B cell (primary cell): ENCODE results near the gene INTS7. TPM values are rescaled to one million over a fixed set of nuclear protein-coding genes. Genes with fewer than 3 reads are reported as not detected.

Experiments used
- ATAC-seq: fragments of 200-7000 bp; cut with Tn5 transposase; one replicate; pipeline ENCODE4 v1.10.0; 2021; ENCODE audit warnings: low read depth, mild to moderate bottlenecking, moderate number of reproducible peaks, moderate library complexity
- CTCF ChIA-PET: fragments of 350-600 bp; sonication (Branson Sonifier 250); formaldehyde crosslinking; loops from one replicate; lab custom pipeline; 2021; ENCODE audit warnings: antibody characterized with exemption, inconsistent platforms; lab: Charles Lee
- POLR2A ChIA-PET: fragments of 350-600 bp; sonication (Branson Sonifier 250); formaldehyde crosslinking; loops from one replicate; lab custom pipeline; 2021; ENCODE audit warnings: antibody characterized with exemption; lab: Charles Lee
- DNase-seq: peaks from one replicate; pipeline ENCODE4 v3.0.0; 2013
- H2AFZ ChIP-seq: 2 replicates; pipeline ENCODE4 v1.6.1; 2012; ENCODE audit warnings: mild to moderate bottlenecking, low read depth, low read length; ENCODE audit not compliant: insufficient read depth, poor library complexity, severe bottlenecking
- H3K27ac ChIP-seq, 2 donors: 1 replicate in 1 of 2; 2 replicates in 1 of 2; pipeline ENCODE4 v1.5.1; 2012 to 2013; ENCODE audit warnings: low read length in 2 of 2, mild to moderate bottlenecking in 2 of 2, moderate library complexity in 1 of 2
- H3K27me3 ChIP-seq, 4 experiments: fragments of 200-600 bp in 1 of 4; sonication (generic) in 1 of 4; replicated peaks in 1 of 4; 1 replicate in 2 of 4; 2 replicates in 2 of 4; pipeline versions ENCODE4 v1.6.1 to v1.7.0; 2013 to 2016; ENCODE audit warnings: low read length in 3 of 4, mild to moderate bottlenecking in 2 of 4, mixed read lengths in 1 of 4, moderate library complexity in 1 of 4; ENCODE audit not compliant: insufficient read depth in 4 of 4, control insufficient read depth in 3 of 4; ENCODE audit errors: control extremely low read depth in 1 of 4
- H3K36me3 ChIP-seq, 2 experiments: replicated peaks in 1 of 2; 1 replicate in 1 of 2; 2 replicates in 1 of 2; pipeline versions ENCODE4 v1.6.1 to v1.7.1; 2013; ENCODE audit warnings: low read length in 1 of 2; ENCODE audit not compliant: insufficient read depth in 2 of 2, control insufficient read depth in 1 of 2; ENCODE audit errors: control extremely low read depth in 1 of 2, extremely low read depth in 1 of 2
- H3K4me1 ChIP-seq, 2 donors: fragments of 200-600 bp in 1 of 2; sonication (generic) in 1 of 2; 1 replicate in 1 of 2; 2 replicates in 1 of 2; pipeline versions ENCODE4 v1.5.1 to v1.6.1; 2013 to 2017; ENCODE audit warnings: low read length in 2 of 2; ENCODE audit not compliant: control insufficient read depth in 2 of 2, insufficient read depth in 2 of 2
- H3K4me2 ChIP-seq: replicated peaks from 2 replicates; pipeline ENCODE3; 2012; ENCODE audit warnings: mild to moderate bottlenecking, low read depth, low read length; ENCODE audit not compliant: poor library complexity, severe bottlenecking
- H3K4me3 ChIP-seq, 5 experiments: fragments of 200-600 bp in 1 of 5; sonication (generic) in 1 of 5; 1 replicate in 3 of 5; 2 replicates in 2 of 5; pipeline versions ENCODE4 v1.5.1 to v1.7.0; 2011 to 2016; ENCODE audit warnings: low read length in 4 of 5, mild to moderate bottlenecking in 4 of 5, low read depth in 2 of 5, control low read depth in 1 of 5, moderate library complexity in 1 of 5; ENCODE audit not compliant: insufficient read depth in 1 of 5; ENCODE audit errors: control extremely low read depth in 1 of 5, extremely low read depth in 1 of 5
- H3K79me2 ChIP-seq: fragments of 200-600 bp; sonication (generic); one replicate; pipeline ENCODE4 v1.6.0; 2016; ENCODE audit warnings: low read length; ENCODE audit not compliant: control insufficient read depth, insufficient read depth
- H3K9ac ChIP-seq: fragments of 200-600 bp; sonication (generic); 2 replicates; pipeline ENCODE4 v1.6.1; 2017; ENCODE audit warnings: mild to moderate bottlenecking, low read length, moderate library complexity
- H3K9me3 ChIP-seq, 3 donors: one replicate each; pipeline versions ENCODE4 v1.6.1 to v1.7.1; 2013; ENCODE audit warnings: low read length in 2 of 3; ENCODE audit not compliant: control insufficient read depth in 2 of 3, insufficient read depth in 1 of 3; ENCODE audit errors: control extremely low read depth in 1 of 3
- H4K20me1 ChIP-seq: 2 replicates; pipeline ENCODE4 v1.6.0; 2012; ENCODE audit warnings: mild to moderate bottlenecking, low read length; ENCODE audit not compliant: insufficient read depth, control insufficient read depth, poor library complexity, severe bottlenecking
- H3K27ac Mint-ChIP-seq: one replicate; pipeline ENCODE4 v1.8.0; 2021; ENCODE audit warnings: mixed read lengths
- H3K27me3 Mint-ChIP-seq: one replicate; pipeline ENCODE4 v1.8.0; 2021; ENCODE audit warnings: mixed read lengths
- H3K4me1 Mint-ChIP-seq: one replicate; pipeline ENCODE4 v1.8.0; 2021; ENCODE audit warnings: mixed read lengths
- H3K4me3 Mint-ChIP-seq: one replicate; pipeline ENCODE4 v1.8.0; 2021; ENCODE audit warnings: mixed read lengths
- H3K9me3 Mint-ChIP-seq: one replicate; pipeline ENCODE4 v1.8.0; 2022; ENCODE audit warnings: mixed read lengths; ENCODE audit not compliant: insufficient read depth
- CTCF ChIP-seq: fragments of 200-600 bp; IDR thresholded peaks from one replicate; pipeline ENCODE4 v1.8.0; 2022; ENCODE audit warnings: antibody characterized with exemption, mild to moderate bottlenecking
- EZH2 ChIP-seq: IDR thresholded peaks from 2 replicates; pipeline ENCODE4 v1.6.1; 2012; ENCODE audit warnings: borderline replicate concordance, low read depth, mild to moderate bottlenecking, moderate library complexity, low read length; ENCODE audit not compliant: insufficient read depth, poor library complexity, severe bottlenecking
- WGBS: methylation state at CpG from one replicate; pipeline ENCODE4 v1.1.5; 2013; ENCODE audit warnings: missing lambda C conversion rate; ENCODE audit not compliant: insufficient coverage; 5-methylcytosine and 5-hydroxymethylcytosine counted together
- intact Hi-C: fragments of 100-400 bp; cut with micrococcal nuclease; formaldehyde crosslinking; loops from one replicate; pipeline ENCODE4 v1.10.0; 2022
- polyA plus RNA-seq: library from polyadenylated mRNA; depleted of rRNA; stranded (reverse); fragments of >200 nt; gene quantifications from 2 replicates; pipeline ENCODE4 v1.2.3, GENCODE V29; 2012
- total RNA-seq, 2 donors: library from RNA; stranded (reverse); fragments of 120-200 nt in 1 of 2; gene quantifications; 1 replicate in 1 of 2; 2 replicates in 1 of 2; pipeline versions ENCODE4 v1.2.3 to v1.2.4, GENCODE V29; 2013 to 2022

The INTS7 gene
- total and polyA plus RNA-seq, 2 donors (not counting 1 experiment from before 2014, with no cell fraction given), result 8.3 to 19.2 TPM

- Histone ChIP-seq H3K9ac (no peak overlapping the region), H3K36me3 (peaks cover 1 to 9% of the 10 kb centered on the region in 2 experiments), H4K20me1 (no peaks in the 10 kb centered on the region), H3K27ac (no peak overlapping the region), H3K27me3 (no peaks in the 10 kb centered on the region), H3K9me3 (no peaks in the 10 kb centered on the region), H3K4me2 (no peak overlapping the region), H2AFZ (no peak overlapping the region), H3K79me2 (no peaks in the 10 kb centered on the region), H3K4me3 (no peak overlapping the region), H3K4me1 (peaks cover 4 to 10% of the 10 kb centered on the region in 2 donors)
- H3K4me1 Mint-ChIP-seq, result no peaks in the 10 kb centered on the region
- POLR2A ChIA-PET, result no interaction called here
- H3K27me3 Mint-ChIP-seq, result no peaks in the 10 kb centered on the region
- TF ChIP-seq EZH2 (no peak), CTCF (no peak)
- H3K27ac Mint-ChIP-seq, result no peak overlapping the region
- H3K4me3 Mint-ChIP-seq, result no peak overlapping the region
- H3K9me3 Mint-ChIP-seq, result no peaks in the 10 kb centered on the region
- intact Hi-C loops, result no loop called here
- no peak for DNase-seq
- CTCF ChIA-PET, result no interaction called here
- no peak for ATAC-seq
Measured at GRCh38 chr1:211951856-211952255, 83.5 kb downstream of the INTS7 start.

GRCh38 chr1:211948377-211948776 is 87.0 kb downstream of the INTS7 start:
- ATAC-seq, result no peak
- Histone ChIP-seq H3K4me3 (no peak overlapping the region), H3K27ac (no peak overlapping the region), H3K36me3 (peaks cover 0 to 11% of the 10 kb centered on the region in 2 experiments), H3K79me2 (no peaks in the 10 kb centered on the region), H3K4me2 (no peak overlapping the region), H3K4me1 (peaks cover 4 to 10% of the 10 kb centered on the region in 2 donors), H4K20me1 (no peaks in the 10 kb centered on the region), H3K9ac (no peak overlapping the region), H3K27me3 (no peaks in the 10 kb centered on the region), H2AFZ (no peak overlapping the region), H3K9me3 (no peaks in the 10 kb centered on the region)
- H3K4me3 Mint-ChIP-seq, result no peak overlapping the region
- H3K9me3 Mint-ChIP-seq, result no peaks in the 10 kb centered on the region
- no peaks in the 10 kb centered on the region for H3K27me3 Mint-ChIP-seq
- CTCF ChIA-PET, result no interaction called here
- no peaks in the 10 kb centered on the region for H3K4me1 Mint-ChIP-seq
- TF ChIP-seq EZH2, result no peak
- no peak for TF ChIP-seq CTCF
- no peak for DNase-seq
- 100% methylated on average over 5 of the region's 5 CpGs for WGBS
- no peak overlapping the region for H3K27ac Mint-ChIP-seq
- POLR2A ChIA-PET, result no interaction called here
- intact Hi-C loops, result loop anchor here (10.0 kb wide), 1 partner anchor 374 kb away; the partner anchor contains the start of gene SLC30A1
